ENCODE measurements around the gene SPATA4.
"Not testable (repeated sequence)": the region's sequence is repeated elsewhere in the genome, so short reads cannot be mapped to it uniquely, and the experiment has no call there.

SPATA4 gene

DNA sequence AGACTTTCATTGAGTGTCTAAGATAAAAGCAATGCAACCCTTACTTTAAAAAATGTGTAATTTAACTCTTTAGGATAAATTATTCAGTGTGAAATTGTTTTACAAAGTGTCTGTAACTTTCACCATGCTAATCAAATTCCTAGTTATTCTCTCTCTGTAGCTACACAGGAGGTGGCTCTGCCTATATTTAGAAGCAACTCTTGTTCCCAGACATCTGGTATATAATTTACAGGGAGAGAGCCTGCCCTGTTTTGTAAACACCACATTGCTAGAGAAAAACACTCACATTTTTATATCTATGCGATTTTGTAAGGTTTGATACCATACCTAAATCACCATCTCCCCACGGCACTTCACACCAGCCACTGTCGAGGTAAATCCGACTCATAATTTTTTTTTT is 35.5 kb upstream of the SPATA4 start:
- TF ChIP-seq, protein P1, sequence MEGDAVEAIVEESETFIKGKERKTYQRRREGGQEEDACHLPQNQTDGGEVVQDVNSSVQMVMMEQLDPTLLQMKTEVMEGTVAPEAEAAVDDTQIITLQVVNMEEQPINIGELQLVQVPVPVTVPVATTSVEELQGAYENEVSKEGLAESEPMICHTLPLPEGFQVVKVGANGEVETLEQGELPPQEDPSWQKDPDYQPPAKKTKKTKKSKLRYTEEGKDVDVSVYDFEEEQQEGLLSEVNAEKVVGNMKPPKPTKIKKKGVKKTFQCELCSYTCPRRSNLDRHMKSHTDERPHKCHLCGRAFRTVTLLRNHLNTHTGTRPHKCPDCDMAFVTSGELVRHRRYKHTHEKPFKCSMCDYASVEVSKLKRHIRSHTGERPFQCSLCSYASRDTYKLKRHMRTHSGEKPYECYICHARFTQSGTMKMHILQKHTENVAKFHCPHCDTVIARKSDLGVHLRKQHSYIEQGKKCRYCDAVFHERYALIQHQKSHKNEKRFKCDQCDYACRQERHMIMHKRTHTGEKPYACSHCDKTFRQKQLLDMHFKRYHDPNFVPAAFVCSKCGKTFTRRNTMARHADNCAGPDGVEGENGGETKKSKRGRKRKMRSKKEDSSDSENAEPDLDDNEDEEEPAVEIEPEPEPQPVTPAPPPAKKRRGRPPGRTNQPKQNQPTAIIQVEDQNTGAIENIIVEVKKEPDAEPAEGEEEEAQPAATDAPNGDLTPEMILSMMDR (IDR thresholded peaks at IDR 0.05; ENCODE audit: control insufficient read depth, insufficient read depth, low read depth, low read length, missing control alignments): no peak

DNA sequence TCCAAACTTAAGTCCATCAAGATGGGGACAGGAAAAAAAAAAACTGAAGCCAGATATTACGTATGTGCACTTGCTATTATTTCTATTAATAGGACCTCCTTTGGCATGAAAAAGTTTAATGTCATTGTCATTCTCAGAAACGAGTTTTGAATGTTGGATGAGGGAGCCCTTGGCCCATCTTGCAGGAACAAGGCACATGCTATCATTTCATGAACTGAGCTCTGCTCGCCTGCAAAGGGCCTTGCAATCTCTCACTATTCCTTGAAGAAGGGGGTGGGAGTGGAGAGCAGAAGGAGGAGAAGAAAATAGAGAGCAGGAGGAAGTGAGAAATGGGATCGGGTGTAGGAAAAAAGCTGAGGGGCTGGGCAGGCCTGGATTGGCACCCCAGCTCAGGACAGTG is 34.3 kb upstream of the SPATA4 start:
- TF ChIP-seq, protein P1 (IDR thresholded peaks at IDR 0.05; ENCODE audit: control insufficient read depth, insufficient read depth, low read depth, low read length, missing control alignments): no peak
- DNase-seq (ENCODE audit: low read depth): no peak
- no peak overlapping the region for H3K4me3 ChIP-seq (ENCODE audit: control insufficient read depth, low read depth, low read length)

More for the DNA sequence above, 35.5 kb upstream of the SPATA4 start:
- no peak overlapping the region for H3K4me3 ChIP-seq (ENCODE audit: control insufficient read depth, low read depth, low read length)
- DNase-seq (ENCODE audit: low read depth): no peak

DNA sequence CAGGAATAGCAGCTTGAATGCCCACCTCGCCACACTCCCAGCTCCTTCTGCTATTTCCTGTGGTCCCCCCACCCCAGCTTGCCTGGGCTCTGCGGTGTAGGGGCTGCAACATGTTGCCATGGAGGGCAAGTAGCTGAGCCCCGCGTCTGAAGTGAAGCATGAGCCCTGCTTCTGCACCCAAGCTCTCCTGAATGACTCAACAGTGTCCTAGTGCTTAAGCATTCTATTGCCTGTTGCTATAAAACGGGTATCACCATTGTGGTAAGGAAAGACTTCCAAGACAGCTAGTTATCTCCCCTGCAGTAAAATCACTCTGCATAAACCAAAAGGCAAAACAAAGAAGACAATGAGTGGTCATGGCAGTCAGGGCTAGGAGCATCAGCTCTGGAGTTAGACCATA is 31.4 kb upstream of the SPATA4 start:
- TF ChIP-seq, protein P1 (IDR thresholded peaks at IDR 0.05; ENCODE audit: control insufficient read depth, insufficient read depth, low read depth, low read length, missing control alignments): no peak
- no peak overlapping the region for H3K4me3 ChIP-seq (ENCODE audit: control insufficient read depth, low read depth, low read length)
- peak; percentile 7 for DNase-seq (ENCODE audit: low read depth)

DNA sequence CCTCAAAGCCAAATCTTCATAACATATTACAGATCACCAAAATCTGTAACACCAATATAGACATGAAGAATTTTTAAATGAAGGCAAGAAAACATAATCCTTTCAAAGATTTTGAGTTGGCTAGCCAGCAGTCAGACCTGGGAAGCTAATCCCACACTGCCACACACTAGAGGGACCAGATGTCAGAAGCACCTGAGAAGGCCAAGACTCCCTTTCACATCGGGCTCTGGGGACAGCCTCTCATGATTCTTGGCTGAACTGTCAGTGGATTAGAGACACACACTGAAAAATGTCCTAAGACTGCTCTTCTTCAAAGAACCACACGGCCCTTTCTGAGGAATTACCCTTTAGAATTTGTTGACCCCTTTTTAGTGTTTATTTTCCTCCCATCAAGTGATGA is 28.2 kb upstream of the SPATA4 start:
- H3K4me3 ChIP-seq (ENCODE audit: control insufficient read depth, low read depth, low read length): no peak overlapping the region
- no peak for DNase-seq (ENCODE audit: low read depth)

DNA sequence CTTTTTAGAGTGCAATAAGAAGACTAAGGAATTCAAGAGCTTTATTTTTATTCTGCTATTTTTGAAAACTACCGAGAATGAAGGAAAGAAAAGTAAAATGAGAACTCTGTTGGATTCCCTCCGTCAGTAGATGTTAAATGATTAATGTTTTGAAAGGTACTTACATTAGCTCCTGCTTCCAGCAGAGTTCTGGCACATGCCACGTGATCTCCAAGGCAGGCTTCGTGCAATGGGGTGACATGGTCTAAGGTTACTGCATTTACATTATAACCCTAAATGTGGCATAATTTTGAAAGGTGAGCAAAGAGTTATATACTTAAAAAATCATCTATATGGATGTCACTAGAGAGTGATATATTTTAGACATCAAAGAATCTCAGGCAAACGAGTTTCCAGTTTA is 26.8 kb upstream of the SPATA4 start:
- TF ChIP-seq, protein P1 (IDR thresholded peaks at IDR 0.05; ENCODE audit: control insufficient read depth, insufficient read depth, low read depth, low read length, missing control alignments): no peak
- no peak for DNase-seq (ENCODE audit: low read depth)
- H3K4me3 ChIP-seq (ENCODE audit: control insufficient read depth, low read depth, low read length): no peak overlapping the region

More for the DNA sequence above, 28.2 kb upstream of the SPATA4 start:
- TF ChIP-seq, protein P1 (IDR thresholded peaks at IDR 0.05; ENCODE audit: control insufficient read depth, insufficient read depth, low read depth, low read length, missing control alignments): no peak

DNA sequence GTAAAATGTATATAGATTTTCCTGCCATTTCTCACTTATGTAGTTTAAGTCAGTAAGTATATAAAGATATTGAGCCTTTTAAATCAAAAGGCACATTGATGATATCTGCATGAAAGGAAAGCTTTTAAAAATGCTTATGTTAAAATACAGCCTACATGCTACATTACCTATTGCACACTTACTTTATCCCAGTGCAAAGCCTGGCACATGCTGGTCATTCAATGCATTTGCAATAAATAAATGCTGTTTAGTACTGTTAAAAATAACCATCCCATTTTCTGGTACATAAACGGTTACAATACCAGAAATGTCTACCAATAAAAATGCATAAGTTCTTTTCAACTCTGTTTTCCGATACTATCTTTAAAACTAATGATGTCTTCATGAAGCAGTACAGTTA is 22.1 kb upstream of the SPATA4 start:
- no peak for DNase-seq (ENCODE audit: low read depth)
- TF ChIP-seq, protein P1 (IDR thresholded peaks at IDR 0.05; ENCODE audit: control insufficient read depth, insufficient read depth, low read depth, low read length, missing control alignments): no peak

DNA sequence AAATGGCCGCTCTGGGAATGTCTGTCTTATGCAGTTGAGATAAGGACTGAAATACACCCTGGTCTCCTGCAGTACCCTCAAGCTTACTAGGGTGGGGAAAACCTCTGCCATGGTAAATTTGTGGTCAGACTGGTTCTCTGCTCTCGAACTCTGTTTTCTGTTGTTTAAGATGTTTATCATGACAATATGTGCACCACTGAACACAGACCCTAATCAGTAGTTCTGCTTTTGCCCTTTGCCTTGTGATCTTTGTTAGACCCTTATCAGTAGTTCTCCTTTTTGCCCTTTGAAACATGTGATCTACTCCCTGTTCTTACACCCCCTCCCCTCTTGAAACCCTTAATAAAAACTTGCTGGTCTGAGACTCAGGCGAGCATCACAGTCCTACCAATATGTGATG is 17.0 kb upstream of the SPATA4 start:
- not testable (repeated sequence) for DNase-seq (ENCODE audit: low read depth); H3K4me3 ChIP-seq (ENCODE audit: control insufficient read depth, low read depth, low read length)

More for the DNA sequence above, 22.1 kb upstream of the SPATA4 start:
- H3K4me3 ChIP-seq (ENCODE audit: control insufficient read depth, low read depth, low read length): no peak overlapping the region
